PC-9 (cell line): ENCODE results near the gene GNAS. TPM values are rescaled to one million over a fixed set of nuclear protein-coding genes. Genes with fewer than 3 reads are reported as not detected.

Experiments used
- BruUV-seq: library from RNA; stranded (reverse); fragments of 400-500 nt; replicated peaks from 2 replicates; lab custom pipeline; 2021; lab: Mats Ljungman, UMichigan
- CTCF ChIA-PET: fragments of 300-600 bp; sonication (Branson Sonifier 250); formaldehyde crosslinking; loops from one replicate; lab custom pipeline; 2022; ENCODE audit warnings: antibody characterized with exemption; lab: Charles Lee
- POLR2A ChIA-PET: fragments of 300-600 bp; sonication (Branson Sonifier 250); formaldehyde crosslinking; loops from one replicate; lab custom pipeline; 2022; ENCODE audit warnings: antibody characterized with exemption; ENCODE audit not compliant: unreplicated experiment; lab: Charles Lee
- DNase-seq, 2 experiments: peaks; one replicate each; pipeline versions ENCODE4 v3.0.0 to v3.0.0-alpha.2; 2015 to 2022; ENCODE audit warnings: mixed read lengths in 1 of 2
- H2AFZ ChIP-seq: fragments of 200-600 bp; sonication (generic); 2 replicates; pipeline ENCODE4 v1.8.1; 2017; ENCODE audit warnings: antibody characterized with exemption
- H3F3A ChIP-seq: fragments of 200-600 bp; sonication (generic); 2 replicates; pipeline ENCODE4 v1.8.1; 2017; ENCODE audit warnings: antibody characterized with exemption, mild to moderate bottlenecking, low read depth; ENCODE audit not compliant: insufficient read depth
- H3K27ac ChIP-seq: fragments of 200-600 bp; sonication (generic); 2 replicates; pipeline ENCODE4 v1.6.1; 2016; ENCODE audit warnings: mixed run types
- H3K27me3 ChIP-seq: fragments of 200-600 bp; sonication (generic); 2 replicates; pipeline ENCODE4 v1.6.1; 2016; ENCODE audit warnings: low read depth, mixed run types; ENCODE audit not compliant: insufficient read depth
- H3K36me3 ChIP-seq: fragments of 200-600 bp; sonication (generic); 2 replicates; pipeline ENCODE4 v1.6.1; 2016; ENCODE audit warnings: low read depth, mixed run types
- H3K4me1 ChIP-seq: fragments of 200-600 bp; sonication (generic); replicated peaks from 2 replicates; pipeline ENCODE4 v1.6.1; 2016; ENCODE audit warnings: mixed run types; ENCODE audit not compliant: insufficient read depth
- H3K4me2 ChIP-seq: fragments of 200-600 bp; sonication (generic); 2 replicates; pipeline ENCODE4 v1.6.1; 2017; ENCODE audit warnings: mixed run types
- H3K4me3 ChIP-seq: fragments of 200-600 bp; sonication (generic); 2 replicates; pipeline ENCODE4 v1.6.1; 2016; ENCODE audit warnings: mixed run types
- H3K79me2 ChIP-seq: fragments of 200-600 bp; sonication (generic); 2 replicates; pipeline ENCODE4 v1.6.1; 2017; ENCODE audit warnings: low read depth, mixed run types
- H3K9me2 ChIP-seq: fragments of 200-600 bp; sonication (generic); 2 replicates; pipeline ENCODE4 v1.8.1; 2017; ENCODE audit warnings: mild to moderate bottlenecking; ENCODE audit not compliant: insufficient read depth
- H3K9me3 ChIP-seq: fragments of 200-600 bp; sonication (generic); 2 replicates; pipeline ENCODE4 v1.8.1; 2016; ENCODE audit warnings: low read depth; ENCODE audit not compliant: insufficient read depth
- H4K20me1 ChIP-seq: fragments of 200-600 bp; sonication (generic); 2 replicates; pipeline ENCODE4 v1.8.1; 2017; ENCODE audit not compliant: insufficient read depth
- CTCF ChIP-seq: fragments of 200-600 bp; sonication (generic); conservative IDR thresholded peaks from 2 replicates; pipeline ENCODE4 v1.6.1; 2017; ENCODE audit warnings: mixed run types, antibody characterized with exemption, mild to moderate bottlenecking, moderate library complexity
- EZH2 ChIP-seq: fragments of 200-600 bp; sonication (generic); IDR thresholded peaks from 2 replicates; pipeline ENCODE4 v1.8.0; 2017; ENCODE audit warnings: antibody characterized with exemption, low read depth
- intact Hi-C: fragments of 100-400 bp; cut with micrococcal nuclease; formaldehyde crosslinking; loops from one replicate; pipeline ENCODE4 v1.10.0; 2022; ENCODE audit not compliant: unreplicated experiment
- total RNA-seq: library from RNA; stranded (reverse); gene quantifications from 2 replicates; pipeline ENCODE4 v1.2.3, GENCODE V29; 2021

The GNAS gene
- total RNA-seq, 1 experiment from 2014 or later = 929 TPM

- peaks cover 74% of the 10 kb centered on the region for H3K36me3 ChIP-seq
- H2AFZ ChIP-seq = no peak overlapping the region
- no peaks in the 10 kb centered on the region for H3K9me3 ChIP-seq
- no peak for DNase-seq
- H3K27me3 ChIP-seq = no peaks in the 10 kb centered on the region
- TF ChIP-seq CTCF = no peak
- no peak for TF ChIP-seq EZH2
- H3K4me2 ChIP-seq = no peak overlapping the region
- ChIA-PET CTCF (no interaction called here), POLR2A (no interaction called here)
- H3K9me2 ChIP-seq = no peaks in the 10 kb centered on the region
- peaks cover 53% of the 10 kb centered on the region for H3F3A ChIP-seq
- BruUV-seq = no TSS peak
- peaks cover 98% of the 10 kb centered on the region for H3K79me2 ChIP-seq
- no peak overlapping the region for H3K27ac ChIP-seq
- H3K4me1 ChIP-seq = peaks cover 14% of the 10 kb centered on the region
- intact Hi-C loops = no loop called here
- no peak overlapping the region for H3K4me3 ChIP-seq
- peaks cover 92% of the 10 kb centered on the region for H4K20me1 ChIP-seq
Measured at GRCh38 chr20:58898629-58899408, 46.3 kb downstream of the GNAS start.

DNA sequence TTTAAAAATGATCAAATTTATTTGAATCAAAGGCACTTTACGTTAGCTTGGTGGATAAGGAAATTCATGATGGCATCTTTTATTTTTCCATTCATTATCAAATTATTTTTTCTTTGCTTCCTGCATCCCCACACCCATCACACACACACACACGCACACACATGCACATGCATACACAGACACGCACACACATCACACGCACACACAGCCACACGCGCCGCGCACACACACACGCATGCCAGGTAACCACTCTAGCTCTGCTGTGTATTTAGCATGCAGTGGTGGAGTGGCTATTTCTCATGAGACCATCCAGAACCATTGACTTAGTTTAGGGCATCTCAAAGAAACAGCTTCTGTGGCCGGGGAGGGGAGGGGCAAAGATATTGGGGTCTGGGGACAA lies 47.0 kb downstream of the GNAS start:
- Histone ChIP-seq H3K27ac (no peak overlapping the region), H3K79me2 (peaks cover 94% of the 10 kb centered on the region), H3K4me1 (peaks cover 7% of the 10 kb centered on the region), H2AFZ (no peak overlapping the region), H3F3A (peaks cover 56% of the 10 kb centered on the region), H3K9me2 (no peaks in the 10 kb centered on the region), H3K9me3 (no peaks in the 10 kb centered on the region), H3K4me2 (no peak overlapping the region), H3K27me3 (no peaks in the 10 kb centered on the region), H3K4me3 (no peak overlapping the region), H3K36me3 (peaks cover 72% of the 10 kb centered on the region), H4K20me1 (peaks cover 85% of the 10 kb centered on the region)
- DNase-seq = no peak
- BruUV-seq = no TSS peak
- TF ChIP-seq EZH2 (no peak), CTCF (no peak)
- CTCF ChIA-PET = no interaction called here
- POLR2A ChIA-PET = no interaction called here
- intact Hi-C loops = no loop called here

GRCh38 chr20:58900397-58900796 lies 47.9 kb downstream of the GNAS start:
- Histone ChIP-seq H3F3A (peaks cover 65% of the 10 kb centered on the region), H3K4me3 (no peak overlapping the region), H3K4me1 (no peaks in the 10 kb centered on the region), H3K27me3 (no peaks in the 10 kb centered on the region), H4K20me1 (peaks cover 76% of the 10 kb centered on the region), H3K79me2 (peaks cover 85% of the 10 kb centered on the region), H3K9me2 (no peaks in the 10 kb centered on the region), H3K4me2 (no peak overlapping the region), H2AFZ (no peak overlapping the region), H3K36me3 (peaks cover 77% of the 10 kb centered on the region), H3K9me3 (no peaks in the 10 kb centered on the region), H3K27ac (no peak overlapping the region)
- intact Hi-C loops = no loop called here
- CTCF ChIA-PET = no interaction called here
- DNase-seq = no peak
- BruUV-seq = no TSS peak
- TF ChIP-seq CTCF = no peak
- POLR2A ChIA-PET = no interaction called here
